ENCODE measurements around the gene CADPS. TPM values are rescaled to one million over a fixed set of nuclear protein-coding genes. Genes with fewer than 3 reads are reported as not detected.

The CADPS gene
- polyA plus RNA-seq, 1 experiment: 0.12 TPM

DNA sequence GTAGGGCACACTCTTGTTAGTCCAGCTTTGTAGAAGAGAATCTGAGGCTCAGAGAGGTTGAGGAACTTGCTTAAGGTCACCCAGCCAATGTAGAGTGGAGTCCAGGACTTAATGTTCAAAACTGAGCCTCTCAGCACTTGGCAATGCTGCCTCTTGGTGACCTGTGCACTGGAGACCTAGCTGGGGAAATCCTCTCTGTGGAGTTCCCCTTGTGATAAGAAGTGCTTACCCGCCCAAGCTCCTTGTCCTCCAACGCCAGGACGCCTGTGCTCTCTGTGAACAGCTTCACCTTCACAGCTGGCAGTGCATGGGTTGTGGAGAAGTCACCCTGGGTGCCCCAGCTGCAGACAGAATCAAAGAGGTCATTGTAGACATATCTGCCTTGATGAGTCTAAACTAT, 282.8 kb downstream of the CADPS start:
- no peaks in the 10 kb centered on the region for H3K9me3 ChIP-seq (ENCODE audit: control insufficient read depth, insufficient read depth, low read length)
- DNase-seq (ENCODE audit: low read depth, low spot score): no peak
- TF ChIP-seq, protein P1, sequence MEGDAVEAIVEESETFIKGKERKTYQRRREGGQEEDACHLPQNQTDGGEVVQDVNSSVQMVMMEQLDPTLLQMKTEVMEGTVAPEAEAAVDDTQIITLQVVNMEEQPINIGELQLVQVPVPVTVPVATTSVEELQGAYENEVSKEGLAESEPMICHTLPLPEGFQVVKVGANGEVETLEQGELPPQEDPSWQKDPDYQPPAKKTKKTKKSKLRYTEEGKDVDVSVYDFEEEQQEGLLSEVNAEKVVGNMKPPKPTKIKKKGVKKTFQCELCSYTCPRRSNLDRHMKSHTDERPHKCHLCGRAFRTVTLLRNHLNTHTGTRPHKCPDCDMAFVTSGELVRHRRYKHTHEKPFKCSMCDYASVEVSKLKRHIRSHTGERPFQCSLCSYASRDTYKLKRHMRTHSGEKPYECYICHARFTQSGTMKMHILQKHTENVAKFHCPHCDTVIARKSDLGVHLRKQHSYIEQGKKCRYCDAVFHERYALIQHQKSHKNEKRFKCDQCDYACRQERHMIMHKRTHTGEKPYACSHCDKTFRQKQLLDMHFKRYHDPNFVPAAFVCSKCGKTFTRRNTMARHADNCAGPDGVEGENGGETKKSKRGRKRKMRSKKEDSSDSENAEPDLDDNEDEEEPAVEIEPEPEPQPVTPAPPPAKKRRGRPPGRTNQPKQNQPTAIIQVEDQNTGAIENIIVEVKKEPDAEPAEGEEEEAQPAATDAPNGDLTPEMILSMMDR (IDR thresholded peaks at IDR 0.05; ENCODE audit: low read depth, low read length): no peak
- H3K27ac ChIP-seq (ENCODE audit: low read depth, low read length): no peak overlapping the region
- no peaks in the 10 kb centered on the region for H3K27me3 ChIP-seq (ENCODE audit: control insufficient read depth, insufficient read depth, low read length)
- POLR2A ChIA-PET: no interaction called here
- CTCF ChIA-PET: no interaction called here
- H3K4me3 ChIP-seq (ENCODE audit: low read depth, low read length): no peak overlapping the region

- CTCF ChIA-PET: interaction anchor here (1.7 kb wide), 1 partner anchor 13 kb away, joined by 5 read pairs; no protein-coding TSS in a partner anchor
- Histone ChIP-seq H3K9me3 (ENCODE audit: control insufficient read depth, insufficient read depth, low read length) (no peaks in the 10 kb centered on the region), H3K27ac (ENCODE audit: low read depth, low read length) (no peak overlapping the region), H3K27me3 (ENCODE audit: control insufficient read depth, insufficient read depth, low read length) (no peaks in the 10 kb centered on the region), H3K4me3 (ENCODE audit: low read depth, low read length) (no peak overlapping the region)
- POLR2A ChIA-PET: no interaction called here
- DNase-seq (ENCODE audit: low read depth, low spot score): no peak
- TF ChIP-seq, protein P1 (IDR thresholded peaks at IDR 0.05; ENCODE audit: low read depth, low read length): no peak
These were observed 286.1 kb downstream of the CADPS start for GRCh38 chr3:62589078-62589477.

DNA sequence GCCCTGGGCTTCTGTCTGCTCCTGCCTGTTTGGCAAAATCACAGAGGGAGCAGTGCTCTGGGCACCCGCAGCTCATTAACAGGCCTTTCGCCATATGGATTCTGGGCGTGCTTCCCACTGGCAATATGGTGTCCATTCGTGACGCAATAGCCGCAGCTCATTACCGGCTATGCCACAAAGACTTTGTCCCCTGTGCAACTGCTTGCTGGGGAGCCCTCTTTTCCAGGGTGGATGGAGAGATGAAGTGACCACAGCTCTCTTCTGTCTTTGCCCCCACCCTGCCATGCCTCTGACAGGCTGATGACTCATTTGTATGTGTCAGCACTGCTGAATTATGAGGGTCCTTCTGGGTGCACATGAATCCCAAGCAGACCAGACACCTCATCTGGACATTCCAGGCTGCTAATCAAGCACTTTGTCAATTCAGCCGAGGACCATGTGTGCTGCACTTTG, 287.6 kb downstream of the CADPS start:
- Histone ChIP-seq H3K4me3 (ENCODE audit: low read depth, low read length) (no peak overlapping the region), H3K27ac (ENCODE audit: low read depth, low read length) (peak overlapping the region; percentile 71), H3K27me3 (ENCODE audit: control insufficient read depth, insufficient read depth, low read length) (no peaks in the 10 kb centered on the region), H3K9me3 (ENCODE audit: control insufficient read depth, insufficient read depth, low read length) (no peaks in the 10 kb centered on the region)
- ChIA-PET POLR2A (interaction anchor here (0.5 to 1.7 kb wide), 4 partner anchors 10 to 26 kb away, joined by 3 to 9 read pairs (median 4); no protein-coding TSS in a partner anchor), CTCF (interaction anchor here (0.6 kb wide), 1 partner anchor 1943 kb away, joined by 7 read pairs; no protein-coding TSS in a partner anchor)
- no peak for DNase-seq (ENCODE audit: low read depth, low spot score)
- TF ChIP-seq, protein P1 (IDR thresholded peaks at IDR 0.05; ENCODE audit: low read depth, low read length): no peak

DNA sequence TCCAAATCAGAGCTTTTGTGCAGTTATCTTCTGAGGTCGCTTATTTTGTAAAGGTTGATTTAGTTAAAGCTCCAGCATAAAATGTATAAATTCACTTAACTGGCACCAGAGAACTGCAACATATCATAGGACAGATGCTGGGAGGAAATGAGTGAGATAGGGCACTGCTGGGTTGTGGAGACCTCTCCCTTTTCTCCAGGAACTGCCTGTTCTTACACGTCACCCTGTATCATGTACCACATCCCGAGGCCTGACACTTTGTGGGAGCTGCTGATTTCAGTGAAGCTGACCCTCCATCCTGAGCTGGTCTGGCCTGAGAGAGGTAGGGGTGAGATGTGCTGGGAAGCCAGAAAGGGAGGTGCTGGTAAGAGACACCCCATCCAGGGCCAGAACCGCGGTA, 288.0 kb downstream of the CADPS start:
- no peak for DNase-seq (ENCODE audit: low read depth, low spot score)
- no peaks in the 10 kb centered on the region for H3K27me3 ChIP-seq (ENCODE audit: control insufficient read depth, insufficient read depth, low read length)
- H3K9me3 ChIP-seq (ENCODE audit: control insufficient read depth, insufficient read depth, low read length): no peaks in the 10 kb centered on the region
- H3K4me3 ChIP-seq (ENCODE audit: low read depth, low read length): no peak overlapping the region
- TF ChIP-seq, protein P1 (IDR thresholded peaks at IDR 0.05; ENCODE audit: low read depth, low read length): no peak
- POLR2A ChIA-PET: interaction anchor here (1.0 to 1.7 kb wide), 3 partner anchors 10 to 20 kb away, joined by 3 to 9 read pairs (median 4); no protein-coding TSS in a partner anchor
- CTCF ChIA-PET: interaction anchor here (0.6 kb wide), 1 partner anchor 1943 kb away, joined by 7 read pairs; no protein-coding TSS in a partner anchor
- H3K27ac ChIP-seq (ENCODE audit: low read depth, low read length): peak overlapping the region; percentile 71

GRCh38 chr3:62586356-62586755, 288.9 kb downstream of the CADPS start:
- Histone ChIP-seq H3K27ac (ENCODE audit: low read depth, low read length) (no peak overlapping the region), H3K4me3 (ENCODE audit: low read depth, low read length) (no peak overlapping the region), H3K9me3 (ENCODE audit: control insufficient read depth, insufficient read depth, low read length) (no peaks in the 10 kb centered on the region), H3K27me3 (ENCODE audit: control insufficient read depth, insufficient read depth, low read length) (no peaks in the 10 kb centered on the region)
- TF ChIP-seq, protein P1 (IDR thresholded peaks at IDR 0.05; ENCODE audit: low read depth, low read length): no peak
- POLR2A ChIA-PET: no interaction called here
- CTCF ChIA-PET: no interaction called here
- no peak for DNase-seq (ENCODE audit: low read depth, low spot score)
